HCT116 (cell line): ENCODE results near the gene KIAA1671. TPM values are rescaled to one million over a fixed set of nuclear protein-coding genes. Genes with fewer than 3 reads are reported as not detected.

Source experiments
- ATAC-seq: fragments of 200-7000 bp; cut with Tn5 transposase; 2 replicates; pipeline ENCODE4 v1.9.1; 2020; ENCODE audit warnings: mild to moderate bottlenecking, moderate library complexity
- BruUV-seq: library from RNA; stranded (reverse); fragments of 400-500 nt; replicated peaks from 2 replicates; lab custom pipeline; 2021; lab: Mats Ljungman, UMichigan
- CTCF ChIA-PET: fragments of 300-600 bp; sonication (Branson Sonifier 250); formaldehyde crosslinking; loops from one replicate; lab custom pipeline; 2021; ENCODE audit warnings: antibody characterized with exemption; lab: Charles Lee
- POLR2A ChIA-PET: fragments of 300-600, 350-600 bp; sonication (Branson Sonifier 250); formaldehyde crosslinking; loops from one replicate; lab custom pipeline; 2021; ENCODE audit warnings: antibody characterized with exemption; lab: Charles Lee
- RAD21 ChIA-PET, 2 experiments: fragments of 300-600 bp; sonication (Branson Sonifier 250); formaldehyde crosslinking; loops; one replicate each; lab custom pipeline; 2023; ENCODE audit warnings: low total read pairs in 2 of 2; ENCODE audit not compliant: uncharacterized antibody in 2 of 2, unreplicated experiment in 2 of 2, low non-redundant PET in 1 of 2; lab: Charles Lee
- DNase-seq: peaks from one replicate; pipeline ENCODE4 v3.0.0-alpha.2; 2010; ENCODE audit warnings: low read depth, low spot score
- H2AFZ ChIP-seq: fragments of 200-600 bp; shearing (Covaris generic), sonication (generic); 2 replicates; pipeline ENCODE4 v1.6.1; 2017; ENCODE audit warnings: low read depth, mixed run types, mixed read lengths, antibody characterized with exemption, low read length; ENCODE audit not compliant: poor library complexity, severe bottlenecking
- H3K27ac ChIP-seq: 2 replicates; pipeline ENCODE4 v1.5.1; 2012; ENCODE audit warnings: low read depth, low read length
- H3K27me3 ChIP-seq: fragments of 200-600 bp; sonication (generic); 2 replicates; pipeline ENCODE4 v1.6.1; 2016; ENCODE audit warnings: mixed run types, low read length, mixed read lengths; ENCODE audit not compliant: insufficient read depth
- H3K36me3 ChIP-seq, 2 experiments: fragments of 200-500 bp in 1 of 2; fragments of 200-600 bp in 1 of 2; sonication (Bioruptor generic) in 1 of 2; sonication (generic) in 1 of 2; 2 replicates each; pipeline versions ENCODE4 v1.5.1 to v1.6.1; 2014 to 2016; ENCODE audit warnings: low read length in 2 of 2, inconsistent platforms in 1 of 2, mixed read lengths in 1 of 2, mixed run types in 1 of 2; ENCODE audit not compliant: insufficient read depth in 2 of 2, control insufficient read depth in 1 of 2
- H3K4me1 ChIP-seq, 2 experiments: fragments of 200-600 bp in 1 of 2; sonication (generic) in 1 of 2; 2 replicates each; pipeline versions ENCODE4 v1.5.1 to v1.6.1; 2012 to 2017; ENCODE audit warnings: low read length in 2 of 2, inconsistent platforms in 1 of 2, mild to moderate bottlenecking in 1 of 2, mixed read lengths in 1 of 2, mixed run types in 1 of 2, moderate library complexity in 1 of 2; ENCODE audit not compliant: insufficient read depth in 2 of 2, control insufficient read depth in 1 of 2
- H3K4me2 ChIP-seq: fragments of 200-600 bp; sonication (generic); 2 replicates; pipeline ENCODE4 v1.6.1; 2017; ENCODE audit warnings: mixed run types, low read length, mixed read lengths
- H3K4me3 ChIP-seq, 2 experiments: fragments of 200-600 bp in 1 of 2; sonication (generic) in 1 of 2; replicated peaks in 1 of 2; 2 replicates each; pipeline ENCODE4 v1.5.1; 2011 to 2016; ENCODE audit warnings: low read length in 2 of 2, control low read depth in 1 of 2, low read depth in 1 of 2, mild to moderate bottlenecking in 1 of 2, mixed read lengths in 1 of 2, mixed run types in 1 of 2
- H3K79me2 ChIP-seq: fragments of 200-600 bp; sonication (generic); 2 replicates; pipeline ENCODE4 v1.6.1; 2017; ENCODE audit warnings: mild to moderate bottlenecking, mixed run types, low read length, moderate library complexity, mixed read lengths; ENCODE audit not compliant: insufficient read depth
- H3K9ac ChIP-seq: fragments of 200-600 bp; sonication (generic); 2 replicates; pipeline ENCODE4 v1.6.1; 2016; ENCODE audit warnings: low read length, mixed read lengths
- H3K9me2 ChIP-seq: fragments of 200-600 bp; sonication (generic), shearing (Covaris generic); 2 replicates; pipeline ENCODE4 v1.6.1; 2017; ENCODE audit warnings: mixed run types, mild to moderate bottlenecking, moderate library complexity; ENCODE audit not compliant: insufficient read depth
- H3K9me3 ChIP-seq, 2 experiments: fragments of 200-500 bp in 1 of 2; fragments of 200-600 bp in 1 of 2; sonication (Bioruptor generic) in 1 of 2; sonication (generic) in 1 of 2; 2 replicates each; pipeline ENCODE4 v1.6.1; 2014 to 2017; ENCODE audit warnings: low read length in 2 of 2, mixed read lengths in 2 of 2, inconsistent platforms in 1 of 2, low read depth in 1 of 2, mild to moderate bottlenecking in 1 of 2, mixed run types in 1 of 2, moderate library complexity in 1 of 2; ENCODE audit not compliant: control insufficient read depth in 1 of 2, insufficient read depth in 1 of 2
- H4K20me1 ChIP-seq: fragments of 200-600 bp; sonication (generic), shearing (Covaris generic); 2 replicates; pipeline ENCODE4 v1.6.1; 2017; ENCODE audit warnings: mixed run types, mild to moderate bottlenecking, moderate library complexity; ENCODE audit not compliant: insufficient read depth
- ATF3 ChIP-seq: IDR thresholded peaks from 2 replicates; pipeline ENCODE4 v1.6.1; 2012
- CBX3 ChIP-seq: IDR thresholded peaks from 2 replicates; pipeline ENCODE4 v1.6.1; 2012; ENCODE audit warnings: low read depth
- CTCF ChIP-seq, 3 experiments: fragments of 200-600 bp in 1 of 3; sonication (generic) in 1 of 3; IDR thresholded peaks in 2 of 3; conservative IDR thresholded peaks in 1 of 3; 2 replicates each; pipeline ENCODE4 v1.5.1; 2012 to 2017; ENCODE audit warnings: low read depth in 2 of 3, low read length in 2 of 3, antibody characterized with exemption in 1 of 3, borderline replicate concordance in 1 of 3, control low read depth in 1 of 3, mild to moderate bottlenecking in 1 of 3, mixed read lengths in 1 of 3, mixed run types in 1 of 3, moderate library complexity in 1 of 3; ENCODE audit not compliant: insufficient read depth in 1 of 3
- ELF1 ChIP-seq: IDR thresholded peaks from 2 replicates; pipeline ENCODE4 v1.6.1; 2012; ENCODE audit warnings: low read depth, borderline replicate concordance
- EZH2 ChIP-seq: fragments of 200-600 bp; sonication (generic); IDR thresholded peaks from 2 replicates; pipeline ENCODE4 v1.6.1; 2017; ENCODE audit warnings: antibody characterized with exemption, mixed run types
- EZH2phosphoT487 ChIP-seq: fragments of 200-600 bp; IDR thresholded peaks from 2 replicates; pipeline ENCODE4 v1.6.1; 2018; ENCODE audit warnings: antibody characterized with exemption, borderline replicate concordance
- FOSL1 ChIP-seq: IDR thresholded peaks from 2 replicates; pipeline ENCODE4 v1.6.1; 2012; ENCODE audit warnings: low read depth
- JUND ChIP-seq: IDR thresholded peaks from 2 replicates; pipeline ENCODE4 v1.6.1; 2012
- MAX ChIP-seq: IDR thresholded peaks from 2 replicates; pipeline ENCODE4 v1.6.1; 2012
- POLR2A ChIP-seq: IDR thresholded peaks from 2 replicates; pipeline ENCODE4 v1.7.0; 2011; ENCODE audit warnings: borderline replicate concordance; ENCODE audit not compliant: insufficient read depth, insufficient read length; ENCODE audit errors: extremely low read depth
- RAD21 ChIP-seq: IDR thresholded peaks from 2 replicates; pipeline ENCODE4 v1.6.1; 2012; ENCODE audit warnings: low read depth, mild to moderate bottlenecking
- REST ChIP-seq: IDR thresholded peaks from 2 replicates; pipeline ENCODE4 v1.6.1; 2012; ENCODE audit warnings: low read depth
- SP1 ChIP-seq: IDR thresholded peaks from 2 replicates; pipeline ENCODE4 v1.6.1; 2012; ENCODE audit warnings: low read depth
- SRF ChIP-seq: IDR thresholded peaks from 2 replicates; pipeline ENCODE4 v1.6.1; 2012; ENCODE audit warnings: low read depth
- YY1 ChIP-seq: IDR thresholded peaks from 2 replicates; pipeline ENCODE4 v1.6.1; 2011; ENCODE audit warnings: low read length, low read depth, moderate library complexity, mild to moderate bottlenecking; ENCODE audit not compliant: insufficient replicate concordance; ENCODE audit errors: extremely low read depth
- ZBTB33 ChIP-seq: IDR thresholded peaks from 2 replicates; pipeline ENCODE4 v1.6.1; 2011; ENCODE audit warnings: mild to moderate bottlenecking, low read length, moderate library complexity; ENCODE audit not compliant: insufficient replicate concordance; ENCODE audit errors: extremely low read depth
- ZFX ChIP-seq: fragments of 450-650 bp; IDR thresholded peaks from 2 replicates; pipeline ENCODE4 v1.6.1; 2017
- ZNF274 ChIP-seq: fragments of 200-500 bp; sonication (Bioruptor generic); IDR thresholded peaks from 2 replicates; pipeline ENCODE4 v1.6.1; 2014; ENCODE audit warnings: mild to moderate bottlenecking, low read depth, low read length, inconsistent platforms
- intact Hi-C: fragments of 100-400 bp; cut with micrococcal nuclease; formaldehyde crosslinking; loops from 2 replicates; pipeline ENCODE4 v1.10.0; 2022
- total RNA-seq: library from RNA; stranded (reverse); gene quantifications from one replicate; pipeline ENCODE4 v1.2.1, GENCODE V29; 2021; ENCODE audit not compliant: unreplicated experiment

Gene KIAA1671
- total RNA-seq, 1 experiment from 2014 or later, result 36.8 TPM

GRCh38 chr22:25105817-25106650, 153.5 kb downstream of the KIAA1671 start:
- ChIA-PET RAD21 (no interaction called here), CTCF (interaction anchor here (1.5 kb wide), 1 partner anchor 65 kb away, joined by 7 read pairs; no protein-coding TSS in a partner anchor), POLR2A (no interaction called here)
- Histone ChIP-seq H3K4me3 (no peak overlapping the region), H3K79me2 (no peaks in the 10 kb centered on the region), H3K36me3 (0 out of 4 replicates have a peak, but pooled peaks cover 0 to 5% of the 10 kb centered on the region in 2 experiments), H3K4me1 (peaks cover 10% of the 10 kb centered on the region in 2 experiments; a peak in 3 of 4 replicates), H3K4me2 (no peak overlapping the region), H3K9me2 (no peaks in the 10 kb centered on the region), H3K9me3 (no peaks in the 10 kb centered on the region), H3K9ac (no peak overlapping the region), H3K27ac (no peak overlapping the region), H2AFZ (no peak overlapping the region), H3K27me3 (no peaks in the 10 kb centered on the region), H4K20me1 (no peaks in the 10 kb centered on the region)
- DNase-seq, result no peak
- no peak for ATAC-seq
- intact Hi-C loops, result no loop called here
- BruUV-seq, result no TSS peak
- TF ChIP-seq YY1 (no peak), ATF3 (no peak), POLR2A (no peak), SRF (no peak), ZNF274 (no peak), FOSL1 (no peak), RAD21 (no peak), CTCF (IDR thresholded peaks at IDR 0.05 in 2 of 3, conservative IDR thresholded peaks at IDR 0.05 in 1 of 3; ENCODE audit: borderline replicate concordance in 1 of 3, insufficient read depth in 1 of 3, low read depth in 2 of 3, low read length in 2 of 3) (no peak), SP1 (no peak), JUND (no peak), ELF1 (no peak), EZH2 (no peak), ZBTB33 (no peak), MAX (no peak), CBX3 (no peak), REST (no peak), ZFX (no peak), EZH2phosphoT487 (no peak)
